ENCODE data around the gene OR2F2.

OR2F2 gene

DNA sequence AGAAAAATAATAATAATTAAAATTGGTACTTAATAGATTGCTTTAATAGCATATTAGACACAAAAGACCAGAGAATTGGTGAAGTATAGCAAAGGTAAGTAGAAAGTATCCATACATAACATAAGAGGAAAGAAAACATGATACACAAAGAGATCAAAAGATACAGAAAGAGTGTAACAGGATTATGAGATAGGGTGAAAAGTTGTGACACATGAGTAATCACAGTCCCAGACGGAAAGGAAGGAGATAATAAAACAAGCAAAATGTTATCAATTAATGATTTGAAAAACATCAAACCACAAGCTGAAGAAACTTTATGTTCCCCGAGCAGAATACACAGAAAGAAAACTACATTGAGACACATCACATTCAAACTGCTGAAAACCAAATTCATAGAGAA is 43.6 kb upstream of the OR2F2 start:
- no peak for TF ChIP-seq POLR2AphosphoS5 (IDR thresholded peaks at IDR 0.05; ENCODE audit: low read depth, low read length)
- TF ChIP-seq, protein P1, sequence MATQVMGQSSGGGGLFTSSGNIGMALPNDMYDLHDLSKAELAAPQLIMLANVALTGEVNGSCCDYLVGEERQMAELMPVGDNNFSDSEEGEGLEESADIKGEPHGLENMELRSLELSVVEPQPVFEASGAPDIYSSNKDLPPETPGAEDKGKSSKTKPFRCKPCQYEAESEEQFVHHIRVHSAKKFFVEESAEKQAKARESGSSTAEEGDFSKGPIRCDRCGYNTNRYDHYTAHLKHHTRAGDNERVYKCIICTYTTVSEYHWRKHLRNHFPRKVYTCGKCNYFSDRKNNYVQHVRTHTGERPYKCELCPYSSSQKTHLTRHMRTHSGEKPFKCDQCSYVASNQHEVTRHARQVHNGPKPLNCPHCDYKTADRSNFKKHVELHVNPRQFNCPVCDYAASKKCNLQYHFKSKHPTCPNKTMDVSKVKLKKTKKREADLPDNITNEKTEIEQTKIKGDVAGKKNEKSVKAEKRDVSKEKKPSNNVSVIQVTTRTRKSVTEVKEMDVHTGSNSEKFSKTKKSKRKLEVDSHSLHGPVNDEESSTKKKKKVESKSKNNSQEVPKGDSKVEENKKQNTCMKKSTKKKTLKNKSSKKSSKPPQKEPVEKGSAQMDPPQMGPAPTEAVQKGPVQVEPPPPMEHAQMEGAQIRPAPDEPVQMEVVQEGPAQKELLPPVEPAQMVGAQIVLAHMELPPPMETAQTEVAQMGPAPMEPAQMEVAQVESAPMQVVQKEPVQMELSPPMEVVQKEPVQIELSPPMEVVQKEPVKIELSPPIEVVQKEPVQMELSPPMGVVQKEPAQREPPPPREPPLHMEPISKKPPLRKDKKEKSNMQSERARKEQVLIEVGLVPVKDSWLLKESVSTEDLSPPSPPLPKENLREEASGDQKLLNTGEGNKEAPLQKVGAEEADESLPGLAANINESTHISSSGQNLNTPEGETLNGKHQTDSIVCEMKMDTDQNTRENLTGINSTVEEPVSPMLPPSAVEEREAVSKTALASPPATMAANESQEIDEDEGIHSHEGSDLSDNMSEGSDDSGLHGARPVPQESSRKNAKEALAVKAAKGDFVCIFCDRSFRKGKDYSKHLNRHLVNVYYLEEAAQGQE (IDR thresholded peaks at IDR 0.05; ENCODE audit: insufficient read depth in 1 of 2, low read depth in 2 of 2, low read length in 2 of 2) = no peak
- TF ChIP-seq TAF1 (IDR thresholded peaks at IDR 0.05; ENCODE audit: borderline replicate concordance, insufficient read depth, low read length) = no peak
- no peak for TF ChIP-seq FOXP2 (optimal IDR thresholded peaks at IDR 0.05; ENCODE audit: borderline replicate concordance, extremely low read depth, extremely low read length, insufficient read depth)
- TF ChIP-seq SIN3A (IDR thresholded peaks at IDR 0.05; ENCODE audit: borderline replicate concordance, insufficient read depth, low read length) = no peak

DNA sequence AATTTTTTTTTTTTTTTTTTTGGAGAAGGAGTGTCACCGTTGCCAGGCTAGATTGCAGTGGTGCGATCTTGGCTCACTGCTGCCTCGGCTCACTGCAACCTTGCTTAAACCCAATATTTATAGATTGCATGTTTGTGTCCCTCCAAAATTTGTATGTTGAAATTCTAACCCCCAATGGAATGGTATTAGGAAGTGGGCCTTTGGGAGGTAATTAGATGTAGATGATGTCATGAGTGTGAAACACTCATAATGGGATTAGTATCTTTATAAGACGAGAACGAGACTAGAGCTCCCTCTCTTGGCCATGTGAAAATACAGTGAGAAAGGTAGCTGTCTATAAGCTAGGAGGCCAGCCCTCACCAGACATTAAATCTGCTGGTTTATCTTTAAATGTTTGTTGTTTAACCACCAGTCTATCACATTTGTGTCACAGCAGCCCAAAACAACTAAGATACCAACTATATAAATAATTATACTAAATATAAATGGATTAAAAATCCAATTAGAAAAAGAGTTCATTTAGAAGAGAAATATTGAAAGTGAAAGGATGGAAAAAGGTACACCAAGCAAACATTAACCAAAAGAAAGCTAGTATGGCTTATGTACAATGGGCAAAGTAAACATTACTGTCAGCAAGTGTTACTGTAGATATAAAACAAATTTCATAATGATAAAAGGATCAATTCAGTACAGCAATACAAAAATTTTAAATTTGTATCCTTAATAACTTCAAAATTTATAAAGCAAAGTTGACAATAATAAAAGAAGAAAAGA is 42.3 kb upstream of the OR2F2 start:
- TF ChIP-seq TAF1 (IDR thresholded peaks at IDR 0.05; ENCODE audit: borderline replicate concordance, insufficient read depth, low read length) = no peak
- TF ChIP-seq SIN3A (IDR thresholded peaks at IDR 0.05; ENCODE audit: borderline replicate concordance, insufficient read depth, low read length) = no peak
- no peak for TF ChIP-seq FOXP2 (optimal IDR thresholded peaks at IDR 0.05; ENCODE audit: borderline replicate concordance, extremely low read depth, extremely low read length, insufficient read depth)
- TF ChIP-seq, protein P1 (IDR thresholded peaks at IDR 0.05; ENCODE audit: insufficient read depth in 1 of 2, low read depth in 2 of 2, low read length in 2 of 2) = no peak
- TF ChIP-seq POLR2AphosphoS5 (IDR thresholded peaks at IDR 0.05; ENCODE audit: low read depth, low read length) = no peak

DNA sequence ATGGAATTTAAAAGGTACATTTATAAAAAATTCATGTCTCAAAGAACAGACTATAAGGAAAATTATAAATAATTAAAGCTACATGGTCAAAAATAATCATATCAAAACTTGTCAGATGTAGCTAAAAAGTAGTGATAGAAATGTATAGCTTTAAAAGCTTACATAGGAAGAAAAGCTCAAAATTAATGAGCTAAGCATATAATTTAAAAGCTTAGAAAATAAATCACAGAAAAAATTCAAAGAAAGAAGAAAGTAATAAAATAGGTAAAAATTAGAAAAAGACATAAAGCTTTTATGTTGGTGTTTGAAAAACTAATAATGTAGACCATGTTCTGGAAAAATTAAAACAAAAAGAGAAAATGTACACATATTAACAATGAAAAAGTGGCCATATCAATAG is 38.4 kb upstream of the OR2F2 start:
- TF ChIP-seq FOXP2 (optimal IDR thresholded peaks at IDR 0.05; ENCODE audit: borderline replicate concordance, extremely low read depth, extremely low read length, insufficient read depth) = no peak
- TF ChIP-seq, protein P1 (IDR thresholded peaks at IDR 0.05; ENCODE audit: insufficient read depth in 1 of 2, low read depth in 2 of 2, low read length in 2 of 2) = no peak
- TF ChIP-seq TAF1 (IDR thresholded peaks at IDR 0.05; ENCODE audit: borderline replicate concordance, insufficient read depth, low read length) = no peak
- no peak for TF ChIP-seq POLR2AphosphoS5 (IDR thresholded peaks at IDR 0.05; ENCODE audit: low read depth, low read length)
- no peak for TF ChIP-seq SIN3A (IDR thresholded peaks at IDR 0.05; ENCODE audit: borderline replicate concordance, insufficient read depth, low read length)

DNA sequence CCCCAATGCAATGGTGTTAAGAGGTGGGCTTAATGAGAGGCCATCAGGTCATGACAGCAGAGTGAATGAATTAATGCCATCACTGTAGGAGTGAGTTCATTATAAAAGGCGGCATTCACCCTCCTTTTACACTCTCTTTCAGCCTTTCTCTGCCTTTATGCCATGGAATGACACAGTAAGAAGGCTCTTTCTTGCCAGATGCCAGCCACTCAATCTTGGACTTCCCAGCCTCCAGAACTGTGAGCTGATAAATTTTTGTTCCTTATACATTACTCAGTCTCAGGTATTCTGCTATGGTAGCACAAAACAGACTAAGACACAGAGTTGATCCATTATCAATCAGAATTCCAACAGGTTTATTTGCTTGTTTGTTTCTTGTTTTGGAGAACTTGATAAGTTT is 36.2 kb upstream of the OR2F2 start:
- no peak for TF ChIP-seq TAF1 (IDR thresholded peaks at IDR 0.05; ENCODE audit: borderline replicate concordance, insufficient read depth, low read length)
- TF ChIP-seq POLR2AphosphoS5 (IDR thresholded peaks at IDR 0.05; ENCODE audit: low read depth, low read length) = no peak
- TF ChIP-seq, protein P1 (IDR thresholded peaks at IDR 0.05; ENCODE audit: insufficient read depth in 1 of 2, low read depth in 2 of 2, low read length in 2 of 2) = no peak
- no peak for TF ChIP-seq SIN3A (IDR thresholded peaks at IDR 0.05; ENCODE audit: borderline replicate concordance, insufficient read depth, low read length)
- no peak for TF ChIP-seq FOXP2 (optimal IDR thresholded peaks at IDR 0.05; ENCODE audit: borderline replicate concordance, extremely low read depth, extremely low read length, insufficient read depth)
